Transverse colon (tissue), 4 donors: Measurements from ENCODE around the gene RELA. TPM values are rescaled to one million over a fixed set of nuclear protein-coding genes. Genes with fewer than 3 reads are reported as not detected.

ENCODE experiments used
- DNase-seq: peaks from one replicate; pipeline ENCODE4 v3.0.0-alpha.2; 2019
- H3K27ac ChIP-seq, 4 donors: fragments of 200-600 bp; sonication (generic); 2 replicates each; pipeline ENCODE4 v1.5.1; 2016 to 2018; ENCODE audit warnings: inconsistent platforms in 4 of 4
- H3K27me3 ChIP-seq: fragments of 200-600 bp; sonication (generic); 2 replicates; pipeline ENCODE4 v1.5.1; 2017; ENCODE audit warnings: inconsistent platforms
- H3K36me3 ChIP-seq, 4 donors: fragments of 200-600 bp; sonication (generic); 2 replicates each; pipeline ENCODE4 v1.5.1; 2017 to 2019; ENCODE audit warnings: inconsistent platforms in 4 of 4
- H3K4me1 ChIP-seq, 4 donors: fragments of 200-600 bp; sonication (generic); 2 replicates each; pipeline ENCODE4 v1.5.1; 2017 to 2020; ENCODE audit warnings: inconsistent platforms in 4 of 4
- H3K4me3 ChIP-seq, 4 donors: fragments of 200-600 bp; sonication (generic); 1 replicate in 1 of 4; 2 replicates in 3 of 4; pipeline versions ENCODE4 v1.5.1 to v1.6.1; 2017 to 2019; ENCODE audit warnings: inconsistent platforms in 4 of 4
- H3K9me3 ChIP-seq, 2 donors: fragments of 200-600 bp; sonication (generic); 2 replicates each; pipeline ENCODE4 v1.5.1; 2017 to 2019; ENCODE audit warnings: inconsistent platforms in 2 of 2
- EP300 ChIP-seq: sonication (generic); formaldehyde crosslinking; IDR thresholded peaks from one replicate; pipeline ENCODE4 v1.6.1; 2017; ENCODE audit warnings: antibody characterized with exemption, low read depth
- POLR2A ChIP-seq: fragments of 450-650 bp; IDR thresholded peaks from one replicate; pipeline ENCODE4 v1.6.1; 2016; ENCODE audit warnings: antibody characterized with exemption, mild to moderate bottlenecking, moderate library complexity
- POLR2AphosphoS5 ChIP-seq, 3 donors: sonication (generic); formaldehyde crosslinking; IDR thresholded peaks; one replicate each; pipeline ENCODE4 v1.6.1; 2016; ENCODE audit warnings: antibody characterized with exemption in 3 of 3
- WGBS, 2 donors: methylation state at CpG; one replicate each; pipeline ENCODE4 v1.1.5; 2018; ENCODE audit warnings: low coverage in 1 of 2; 5-methylcytosine and 5-hydroxymethylcytosine counted together
- in situ Hi-C, 4 donors: fragments of 200-750 bp; cut with MboI; loops; one replicate each; pipeline versions ENCODE4 v1.15.0 to v1.15.1; 2017; ENCODE audit warnings: low sequenced_read_pairs in 3 of 4, low pct_ligation_motif_present in 1 of 4, low pct_unique_long_range_greater_than_20kb in 1 of 4
- intact Hi-C: fragments of 100-400 bp; cut with DNase I; formaldehyde crosslinking; loops from one replicate; pipeline ENCODE4 v1.15.1; 2023; ENCODE audit warnings: low total_unique reads
- total RNA-seq, 4 donors: library from RNA; depleted of rRNA; stranded (reverse); fragments of >200 nt; gene quantifications; one replicate each; pipeline ENCODE4 v1.1.0, GENCODE V29; 2016
- TF ChIP-seq, protein P1 (sequence below), 5 experiments: fragments of 200-600 bp in 3 of 5; fragments of 450-650 bp in 2 of 5; sonication (generic) in 3 of 5; IDR thresholded peaks; 1 replicate in 2 of 5; 2 replicates in 3 of 5; pipeline ENCODE4 v1.5.1; 2016 to 2017; ENCODE audit warnings: antibody characterized with exemption in 5 of 5, inconsistent platforms in 3 of 5, mild to moderate bottlenecking in 2 of 5, moderate library complexity in 1 of 5

RELA gene
- total RNA-seq, 4 donors from 2014 or later = 45.8 to 95.8 (median 58.4) TPM

DNA sequence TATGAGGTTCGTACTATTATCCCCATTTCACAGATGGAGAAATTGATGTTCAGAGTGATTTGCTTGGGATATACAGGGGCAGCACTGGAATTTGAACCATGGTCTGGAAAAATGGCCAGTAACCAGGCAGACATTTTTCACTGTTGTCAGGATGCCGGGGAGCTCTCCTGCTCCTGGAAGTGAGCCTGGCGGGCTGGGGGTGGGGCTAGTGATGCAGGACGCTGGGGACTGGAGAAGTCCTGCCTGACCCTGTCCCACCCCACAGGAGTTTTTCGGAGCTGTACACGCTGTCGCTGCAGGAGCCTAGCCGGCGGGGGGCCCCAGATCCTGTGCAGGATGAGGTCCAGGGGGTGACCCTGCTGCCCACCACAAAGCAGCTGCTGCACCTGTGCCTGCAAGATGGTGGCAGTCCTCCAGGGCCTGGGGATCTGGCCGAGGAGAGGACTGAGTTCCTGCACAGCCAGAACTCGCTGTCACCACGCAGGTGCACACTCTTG is 13.7 kb downstream of the RELA start:
- no peaks in the 10 kb centered on the region for H3K9me3 ChIP-seq
- WGBS, 2 donors = 75 to 83% methylated on average over 1 to 12 of the region's 12 CpGs
- H3K36me3 ChIP-seq = no peaks in the 10 kb centered on the region
- H3K27ac ChIP-seq = no peak overlapping the region
- in situ Hi-C loops (no loop called here), intact Hi-C loops (no loop called here)
- peaks cover 21 to 30% (median 27%) of the 10 kb centered on the region in 4 donors for H3K4me1 ChIP-seq
- no peak for DNase-seq
- no peak overlapping the region for H3K4me3 ChIP-seq
- H3K27me3 ChIP-seq = no peaks in the 10 kb centered on the region
- TF ChIP-seq POLR2A = no peak
- no peak for TF ChIP-seq POLR2AphosphoS5 (IDR thresholded peaks at IDR 0.05)
- TF ChIP-seq EP300 = no peak
- TF ChIP-seq, protein P1, sequence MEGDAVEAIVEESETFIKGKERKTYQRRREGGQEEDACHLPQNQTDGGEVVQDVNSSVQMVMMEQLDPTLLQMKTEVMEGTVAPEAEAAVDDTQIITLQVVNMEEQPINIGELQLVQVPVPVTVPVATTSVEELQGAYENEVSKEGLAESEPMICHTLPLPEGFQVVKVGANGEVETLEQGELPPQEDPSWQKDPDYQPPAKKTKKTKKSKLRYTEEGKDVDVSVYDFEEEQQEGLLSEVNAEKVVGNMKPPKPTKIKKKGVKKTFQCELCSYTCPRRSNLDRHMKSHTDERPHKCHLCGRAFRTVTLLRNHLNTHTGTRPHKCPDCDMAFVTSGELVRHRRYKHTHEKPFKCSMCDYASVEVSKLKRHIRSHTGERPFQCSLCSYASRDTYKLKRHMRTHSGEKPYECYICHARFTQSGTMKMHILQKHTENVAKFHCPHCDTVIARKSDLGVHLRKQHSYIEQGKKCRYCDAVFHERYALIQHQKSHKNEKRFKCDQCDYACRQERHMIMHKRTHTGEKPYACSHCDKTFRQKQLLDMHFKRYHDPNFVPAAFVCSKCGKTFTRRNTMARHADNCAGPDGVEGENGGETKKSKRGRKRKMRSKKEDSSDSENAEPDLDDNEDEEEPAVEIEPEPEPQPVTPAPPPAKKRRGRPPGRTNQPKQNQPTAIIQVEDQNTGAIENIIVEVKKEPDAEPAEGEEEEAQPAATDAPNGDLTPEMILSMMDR (IDR thresholded peaks at IDR 0.05) = no peak

DNA sequence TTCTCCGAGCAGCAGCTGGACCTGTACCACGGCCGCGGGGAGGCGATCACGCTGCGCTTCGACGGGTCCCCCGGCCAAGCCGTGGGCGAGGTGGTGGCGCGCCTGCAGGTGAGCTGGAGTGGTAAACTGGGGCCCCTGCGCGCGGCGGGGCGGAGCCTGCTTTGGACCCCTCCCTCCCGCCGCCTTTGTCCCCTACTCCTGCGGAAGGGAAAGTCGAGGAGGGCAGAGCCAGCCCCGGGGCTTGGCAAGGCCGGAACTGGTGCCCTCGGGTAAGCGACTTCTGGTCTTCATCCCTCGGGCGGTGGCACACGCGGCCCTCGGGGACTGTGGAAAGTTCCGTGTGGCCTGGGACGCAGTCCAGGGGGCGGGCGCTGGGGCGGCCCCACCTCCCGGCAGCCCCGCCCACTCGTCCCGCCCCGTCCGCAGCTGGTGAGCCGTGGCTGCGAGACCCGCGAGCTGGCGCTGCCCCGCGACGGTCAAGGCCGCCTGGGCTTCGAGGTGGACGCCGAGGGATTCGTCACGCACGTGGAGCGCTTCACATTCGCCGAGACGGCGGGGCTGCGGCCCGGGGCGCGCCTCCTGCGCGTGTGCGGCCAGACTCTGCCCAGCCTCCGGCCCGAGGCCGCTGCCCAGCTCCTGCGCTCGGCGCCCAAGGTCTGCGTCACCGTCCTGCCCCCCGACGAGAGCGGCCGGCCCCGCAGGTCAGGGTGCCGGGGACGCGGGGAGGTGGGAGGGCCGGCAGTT is 15.6 kb downstream of the RELA start:
- H3K27me3 ChIP-seq = no peaks in the 10 kb centered on the region
- peak overlapping the region; percentile 22 to 71 (median 44) for H3K27ac ChIP-seq
- peaks cover 11 to 16% (median 13%) of the 10 kb centered on the region in 4 donors for H3K4me1 ChIP-seq
- no peaks in the 10 kb centered on the region for H3K9me3 ChIP-seq
- intact Hi-C loops = no loop called here
- no peaks in the 10 kb centered on the region for H3K36me3 ChIP-seq
- TF ChIP-seq POLR2A (no peak), POLR2AphosphoS5 (IDR thresholded peaks at IDR 0.05) (peak in 1 of 3 donors; percentile 47), EP300 (no peak)
- TF ChIP-seq, protein P1 (IDR thresholded peaks at IDR 0.05) = peak in 1 of 5 experiments; percentile 15
- H3K4me3 ChIP-seq = peak overlapping the region in 3 of 4 donors; percentile 43 to 53 (median 48)
- peak; percentile 75 for DNase-seq
- in situ Hi-C loops = no loop called here
- 52% methylated on average over 65 of the region's 87 CpGs; no CpG with 5 or more reads in 1 of the 2 donors for WGBS, 2 donors

DNA sequence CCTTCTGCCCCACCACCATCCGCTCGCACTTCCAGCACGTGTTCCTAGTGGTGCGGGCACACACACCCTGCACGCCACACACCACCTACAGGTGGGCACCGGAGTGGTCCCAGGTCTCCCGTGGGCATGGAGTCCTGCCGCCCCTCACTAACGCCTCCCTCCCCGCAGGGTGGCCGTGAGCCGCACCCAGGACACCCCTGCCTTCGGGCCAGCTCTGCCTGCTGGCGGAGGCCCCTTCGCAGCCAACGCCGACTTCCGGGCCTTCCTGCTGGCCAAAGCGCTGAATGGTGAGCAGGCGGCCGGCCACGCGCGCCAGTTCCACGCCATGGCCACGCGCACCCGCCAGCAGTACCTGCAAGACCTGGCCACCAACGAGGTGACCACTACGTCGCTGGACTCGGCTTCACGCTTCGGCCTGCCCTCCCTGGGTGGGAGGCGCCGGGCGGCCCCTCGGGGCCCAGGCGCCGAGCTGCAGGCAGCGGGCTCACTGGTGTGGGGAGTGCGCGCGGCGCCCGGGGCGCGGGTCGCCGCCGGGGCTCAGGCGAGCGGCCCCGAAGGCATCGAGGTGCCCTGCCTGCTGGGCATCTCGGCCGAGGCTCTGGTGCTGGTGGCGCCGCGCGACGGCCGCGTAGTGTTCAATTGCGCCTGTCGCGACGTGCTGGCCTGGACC is 16.3 kb downstream of the RELA start:
- H3K27ac ChIP-seq = peak overlapping the region in 3 of 4 donors; percentile 32 to 71 (median 56)
- intact Hi-C loops = no loop called here
- in situ Hi-C loops = no loop called here
- peaks cover 5 to 13% (median 8%) of the 10 kb centered on the region in 4 donors for H3K4me1 ChIP-seq
- no peak for DNase-seq
- no peaks in the 10 kb centered on the region for H3K27me3 ChIP-seq
- WGBS, 2 donors = 92% methylated on average over 58 of the region's 68 CpGs; no CpG with 5 or more reads in 1 of the 2 donors
- no peaks in the 10 kb centered on the region for H3K36me3 ChIP-seq
- H3K9me3 ChIP-seq = no peaks in the 10 kb centered on the region
- H3K4me3 ChIP-seq = peak overlapping the region in 3 of 4 donors; percentile 43 to 53 (median 48)
- no peak for TF ChIP-seq POLR2AphosphoS5 (IDR thresholded peaks at IDR 0.05)
- TF ChIP-seq, protein P1 (IDR thresholded peaks at IDR 0.05) = no peak
- TF ChIP-seq EP300 = no peak
- TF ChIP-seq POLR2A = no peak

DNA sequence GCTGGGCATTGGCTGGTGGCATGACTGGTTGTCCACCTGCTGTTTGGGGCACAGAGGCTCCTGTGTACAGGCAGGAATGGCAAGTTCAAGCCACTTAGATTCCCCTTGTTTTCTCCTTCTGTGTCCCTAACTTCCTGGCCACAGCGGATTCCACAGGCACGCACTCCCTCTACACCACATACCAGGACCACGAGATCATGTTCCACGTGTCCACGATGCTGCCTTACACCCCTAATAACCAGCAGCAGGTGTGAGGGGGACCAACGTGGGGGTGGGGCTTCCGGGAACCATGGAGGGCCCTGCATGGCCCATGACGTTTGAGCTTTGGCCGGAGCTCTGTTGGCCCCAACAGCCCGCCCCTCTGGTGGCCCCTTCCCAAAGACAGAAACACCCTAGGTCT is 17.0 kb downstream of the RELA start:
- Histone ChIP-seq H3K4me3 (no peak overlapping the region), H3K9me3 (no peaks in the 10 kb centered on the region), H3K36me3 (no peaks in the 10 kb centered on the region), H3K4me1 (peaks cover 0 to 7% (median 3%) of the 10 kb centered on the region in 4 donors), H3K27ac (no peak overlapping the region), H3K27me3 (no peaks in the 10 kb centered on the region)
- DNase-seq = no peak
- WGBS, 2 donors = 76% methylated on average over 10 of the region's 10 CpGs; no CpG with 5 or more reads in 1 of the 2 donors
- in situ Hi-C loops = no loop called here
- TF ChIP-seq POLR2A (no peak), POLR2AphosphoS5 (IDR thresholded peaks at IDR 0.05) (no peak), EP300 (no peak)
- TF ChIP-seq, protein P1 (IDR thresholded peaks at IDR 0.05) = no peak
- intact Hi-C loops = no loop called here
